ENCODE measurements around the gene LSM4. TPM values are rescaled to one million over a fixed set of nuclear protein-coding genes. Genes with fewer than 3 reads are reported as not detected.

Gene LSM4
- total RNA-seq, 1 donor from 2014 or later, result 198 TPM

GRCh38 chr19:18306209-18306887, 16.5 kb downstream of the LSM4 start:
- peaks cover 36% of the 10 kb centered on the region for H3K4me1 Mint-ChIP-seq (ENCODE audit: low read depth)
- peak overlapping the region; percentile 88 for H3K4me3 Mint-ChIP-seq (ENCODE audit: low read depth)
- no peak for DNase-seq (ENCODE audit: low spot score)
- no peaks in the 10 kb centered on the region for H3K27me3 Mint-ChIP-seq (ENCODE audit: low read depth)
- peaks cover 54% of the 10 kb centered on the region for H3K36me3 Mint-ChIP-seq (ENCODE audit: low read depth)
- peak overlapping the region; percentile 94 for H3K27ac Mint-ChIP-seq
- H3K9me3 Mint-ChIP-seq, result no peaks in the 10 kb centered on the region
- intact Hi-C loops (cut with micrococcal nuclease), result no loop called here

GRCh38 chr19:18304458-18305310, 18.2 kb downstream of the LSM4 start:
- Mint-ChIP-seq H3K4me3 (ENCODE audit: low read depth) (peak overlapping the region; percentile 88), H3K4me1 (ENCODE audit: low read depth) (peaks cover 32% of the 10 kb centered on the region), H3K9me3 (no peaks in the 10 kb centered on the region), H3K36me3 (ENCODE audit: low read depth) (peaks cover 46% of the 10 kb centered on the region), H3K27me3 (ENCODE audit: low read depth) (no peaks in the 10 kb centered on the region), H3K27ac (peak overlapping the region; percentile 94)
- intact Hi-C loops (cut with micrococcal nuclease), result loop anchor here (1.0 to 2.0 kb wide), 5 partner anchors 12 to 36 kb away; partner anchors contain the start of genes LSM4 and PGPEP1
- DNase-seq (ENCODE audit: low spot score), result peak; percentile 77

GRCh38 chr19:18304208-18304457, 18.7 kb downstream of the LSM4 start:
- no peak for DNase-seq (ENCODE audit: low spot score)
- H3K36me3 Mint-ChIP-seq (ENCODE audit: low read depth), result peaks cover 49% of the 10 kb centered on the region
- intact Hi-C loops (cut with micrococcal nuclease), result loop anchor here (1.0 to 2.0 kb wide), 4 partner anchors 14 to 37 kb away; partner anchors contain the start of genes LSM4 and PGPEP1

GRCh38 chr19:18301718-18302111, 21.2 kb downstream of the LSM4 start:
- no peaks in the 10 kb centered on the region for H3K27me3 Mint-ChIP-seq (ENCODE audit: low read depth)
- peaks cover 31% of the 10 kb centered on the region for H3K4me1 Mint-ChIP-seq (ENCODE audit: low read depth)
- H3K9me3 Mint-ChIP-seq, result no peaks in the 10 kb centered on the region
- no peak for DNase-seq (ENCODE audit: low spot score)
- peak overlapping the region; percentile 27 for H3K4me3 Mint-ChIP-seq (ENCODE audit: low read depth)
- peaks cover 58% of the 10 kb centered on the region for H3K36me3 Mint-ChIP-seq (ENCODE audit: low read depth)
- intact Hi-C loops (cut with micrococcal nuclease), result no loop called here
- H3K27ac Mint-ChIP-seq, result peak overlapping the region; percentile 64

More at GRCh38 chr19:18304208-18304457, 18.7 kb downstream of the LSM4 start:
- no peaks in the 10 kb centered on the region for H3K9me3 Mint-ChIP-seq
- H3K4me3 Mint-ChIP-seq (ENCODE audit: low read depth), result peak overlapping the region; percentile 88
- H3K27ac Mint-ChIP-seq, result peak overlapping the region; percentile 94
- peaks cover 32% of the 10 kb centered on the region for H3K4me1 Mint-ChIP-seq (ENCODE audit: low read depth)
- no peaks in the 10 kb centered on the region for H3K27me3 Mint-ChIP-seq (ENCODE audit: low read depth)

- Mint-ChIP-seq H3K9me3 (no peaks in the 10 kb centered on the region), H3K27me3 (ENCODE audit: low read depth) (no peaks in the 10 kb centered on the region), H3K27ac (peak overlapping the region; percentile 64), H3K36me3 (ENCODE audit: low read depth) (peaks cover 58% of the 10 kb centered on the region), H3K4me3 (ENCODE audit: low read depth) (no peak overlapping the region), H3K4me1 (ENCODE audit: low read depth) (peaks cover 34% of the 10 kb centered on the region)
- intact Hi-C loops (cut with micrococcal nuclease), result no loop called here
- no peak for DNase-seq (ENCODE audit: low spot score)
These were observed 21.8 kb downstream of the LSM4 start for GRCh38 chr19:18300930-18301717.

GRCh38 chr19:18299654-18300053, 23.2 kb downstream of the LSM4 start:
- H3K27ac Mint-ChIP-seq, result no peak overlapping the region

GRCh38 chr19:18298601-18299000, 24.3 kb downstream of the LSM4 start:
- H3K4me3 Mint-ChIP-seq (ENCODE audit: low read depth), result no peak overlapping the region

More at GRCh38 chr19:18299654-18300053, 23.2 kb downstream of the LSM4 start:
- Mint-ChIP-seq H3K27me3 (ENCODE audit: low read depth) (no peaks in the 10 kb centered on the region), H3K4me3 (ENCODE audit: low read depth) (no peak overlapping the region), H3K36me3 (ENCODE audit: low read depth) (peaks cover 58% of the 10 kb centered on the region), H3K4me1 (ENCODE audit: low read depth) (peaks cover 39% of the 10 kb centered on the region), H3K9me3 (peaks cover 7% of the 10 kb centered on the region)
- no peak for DNase-seq (ENCODE audit: low spot score)
- intact Hi-C loops (cut with micrococcal nuclease), result loop anchor here (10.0 kb wide), 1 partner anchor 205 kb away; the partner anchor contains the start of gene MAST3

GRCh38 chr19:18297308-18297707, 25.6 kb downstream of the LSM4 start:
- intact Hi-C loops (cut with micrococcal nuclease), result loop anchor here (10.0 kb wide), 1 partner anchor 203 kb away; the partner anchor contains the start of gene MAST3
- H3K4me3 Mint-ChIP-seq (ENCODE audit: low read depth), result no peak overlapping the region
- peaks cover 7% of the 10 kb centered on the region for H3K9me3 Mint-ChIP-seq
- DNase-seq (ENCODE audit: low spot score), result no peak
- H3K36me3 Mint-ChIP-seq (ENCODE audit: low read depth), result peaks cover 65% of the 10 kb centered on the region
- no peaks in the 10 kb centered on the region for H3K27me3 Mint-ChIP-seq (ENCODE audit: low read depth)
- H3K27ac Mint-ChIP-seq, result peak overlapping the region; percentile 44
- H3K4me1 Mint-ChIP-seq (ENCODE audit: low read depth), result peaks cover 38% of the 10 kb centered on the region

More at GRCh38 chr19:18298601-18299000, 24.3 kb downstream of the LSM4 start:
- DNase-seq (ENCODE audit: low spot score), result no peak
- H3K9me3 Mint-ChIP-seq, result peaks cover 7% of the 10 kb centered on the region
- intact Hi-C loops (cut with micrococcal nuclease), result loop anchor here (10.0 kb wide), 1 partner anchor 204 kb away; the partner anchor contains the start of gene MAST3
- peaks cover 39% of the 10 kb centered on the region for H3K4me1 Mint-ChIP-seq (ENCODE audit: low read depth)
- H3K36me3 Mint-ChIP-seq (ENCODE audit: low read depth), result peaks cover 62% of the 10 kb centered on the region
- no peaks in the 10 kb centered on the region for H3K27me3 Mint-ChIP-seq (ENCODE audit: low read depth)
- peak overlapping the region; percentile 76 for H3K27ac Mint-ChIP-seq

GRCh38 chr19:18295034-18295451, 27.8 kb downstream of the LSM4 start:
- Mint-ChIP-seq H3K27me3 (ENCODE audit: low read depth) (no peaks in the 10 kb centered on the region), H3K27ac (peak overlapping the region; percentile 99), H3K4me1 (ENCODE audit: low read depth) (peaks cover 45% of the 10 kb centered on the region), H3K9me3 (peaks cover 7% of the 10 kb centered on the region), H3K36me3 (ENCODE audit: low read depth) (peaks cover 66% of the 10 kb centered on the region), H3K4me3 (ENCODE audit: low read depth) (peak overlapping the region; percentile 96)
- no peak for DNase-seq (ENCODE audit: low spot score)
- intact Hi-C loops (cut with micrococcal nuclease), result loop anchor here (10.0 kb wide), 1 partner anchor 200 kb away; the partner anchor contains the start of gene MAST3

- Mint-ChIP-seq H3K27ac (peak overlapping the region; percentile 99), H3K36me3 (ENCODE audit: low read depth) (peaks cover 66% of the 10 kb centered on the region), H3K9me3 (peaks cover 7% of the 10 kb centered on the region), H3K4me1 (ENCODE audit: low read depth) (peaks cover 50% of the 10 kb centered on the region), H3K4me3 (ENCODE audit: low read depth) (peak overlapping the region; percentile 96), H3K27me3 (ENCODE audit: low read depth) (no peaks in the 10 kb centered on the region)
- intact Hi-C loops (cut with micrococcal nuclease), result loop anchor here (10.0 kb wide), 1 partner anchor 200 kb away; the partner anchor contains the start of gene MAST3
- DNase-seq (ENCODE audit: low spot score), result peak; percentile 86
These were observed 28.4 kb downstream of the LSM4 start for GRCh38 chr19:18294467-18294864.

GRCh38 chr19:18293642-18294466, 29.0 kb downstream of the LSM4 start:
- H3K27me3 Mint-ChIP-seq (ENCODE audit: low read depth), result no peaks in the 10 kb centered on the region
- H3K4me1 Mint-ChIP-seq (ENCODE audit: low read depth), result peaks cover 49% of the 10 kb centered on the region
- peaks cover 60% of the 10 kb centered on the region for H3K36me3 Mint-ChIP-seq (ENCODE audit: low read depth)
- peak overlapping the region; percentile 96 for H3K4me3 Mint-ChIP-seq (ENCODE audit: low read depth)
- no peak for DNase-seq (ENCODE audit: low spot score)
- peaks cover 7% of the 10 kb centered on the region for H3K9me3 Mint-ChIP-seq
- H3K27ac Mint-ChIP-seq, result peak overlapping the region; percentile 99
- intact Hi-C loops (cut with micrococcal nuclease), result loop anchor here (1.0 to 10.0 kb wide), 3 partner anchors 15 to 199 kb away; partner anchors contain the start of genes LSM4 and MAST3

All from activated T-helper 2 cell treated with anti-CD3 and anti-CD28 coated beads, Interferon-gamma antibody, Interleukin-2, Interleukin-4, amounts not matched to agents 10 μg/mL and 5 μg/mL and 100 μg/mL, durations not matched to agents 14 hours and 24 hours and 36 hours (primary cell).